Measurements from ENCODE around the gene GLRA1. TPM values are rescaled to one million over a fixed set of nuclear protein-coding genes. Genes with fewer than 3 reads are reported as not detected.

GLRA1 gene
- total and polyA plus RNA-seq, 2 donors from 2014 or later: not detected

DNA sequence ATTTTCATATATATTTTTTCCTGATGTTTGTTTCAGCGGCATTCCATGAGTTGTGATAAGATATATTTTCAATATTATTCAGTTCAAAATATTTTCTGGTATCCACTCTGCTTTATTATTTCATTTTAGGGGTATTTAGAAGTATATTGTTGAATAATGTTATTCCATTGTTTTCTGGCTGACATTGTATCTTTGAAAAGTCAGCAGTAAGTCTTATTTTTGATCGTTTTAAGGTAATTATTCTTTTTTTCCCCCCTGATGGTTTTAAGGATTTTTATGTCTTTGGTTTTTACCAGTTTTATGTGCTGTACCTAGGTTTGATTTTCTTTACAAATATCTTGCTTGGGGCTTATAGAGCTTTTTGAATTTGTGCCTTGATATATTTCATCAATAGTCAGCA, 6.6 kb upstream of the GLRA1 start:
- no peak overlapping the region for H3K9ac ChIP-seq (ENCODE audit: low read length in 3 of 3)
- H3K27me3 ChIP-seq (ENCODE audit: control insufficient read depth, insufficient read depth, low read length): no peaks in the 10 kb centered on the region
- H3K4me1 ChIP-seq (ENCODE audit: control insufficient read depth in 2 of 3, insufficient read depth in 2 of 3, low read depth in 1 of 3, low read length in 3 of 3): no peaks in the 10 kb centered on the region
- FAIRE-seq: no peak
- no peaks in the 10 kb centered on the region for H3K36me3 ChIP-seq (ENCODE audit: control insufficient read depth in 2 of 3, insufficient read depth in 3 of 3, low read length in 3 of 3)
- TF ChIP-seq CTCF (IDR thresholded peaks at IDR 0.05; ENCODE audit: borderline replicate concordance, extremely low read depth, insufficient read depth): no peak
- no peak overlapping the region for H3K27ac ChIP-seq (ENCODE audit: low read depth in 2 of 2, low read length in 2 of 2)
- no peak overlapping the region for H3K4me3 ChIP-seq (ENCODE audit: low read length in 3 of 3)
- no peak for DNase-seq
- intact Hi-C loops (cut with DNase I): no loop called here
- peaks cover 0 to 12% (median 0%) of the 10 kb centered on the region in 3 donors for H3K9me3 ChIP-seq (ENCODE audit: control insufficient read depth in 2 of 3, insufficient read depth in 1 of 3, low read length in 3 of 3)

GRCh38 chr5:151926188-151926587, 1.5 kb upstream of the GLRA1 start:
- DNase-seq: no peak
- no peaks in the 10 kb centered on the region for H3K27me3 ChIP-seq (ENCODE audit: control insufficient read depth, insufficient read depth, low read length)
- peaks cover 0 to 1% (median 0%) of the 10 kb centered on the region in 3 donors for H3K9me3 ChIP-seq (ENCODE audit: control insufficient read depth in 2 of 3, insufficient read depth in 1 of 3, low read length in 3 of 3)
- H3K36me3 ChIP-seq (ENCODE audit: control insufficient read depth in 2 of 3, insufficient read depth in 3 of 3, low read length in 3 of 3): no peaks in the 10 kb centered on the region
- no peak for TF ChIP-seq CTCF (IDR thresholded peaks at IDR 0.05; ENCODE audit: borderline replicate concordance, extremely low read depth, insufficient read depth)
- H3K4me3 ChIP-seq (ENCODE audit: low read length in 3 of 3): no peak overlapping the region
- intact Hi-C loops (cut with DNase I): no loop called here
- no peaks in the 10 kb centered on the region for H3K4me1 ChIP-seq (ENCODE audit: control insufficient read depth in 2 of 3, insufficient read depth in 2 of 3, low read depth in 1 of 3, low read length in 3 of 3)
- no peak overlapping the region for H3K9ac ChIP-seq (ENCODE audit: low read length in 3 of 3)
- no peak for FAIRE-seq
- no peak overlapping the region for H3K27ac ChIP-seq (ENCODE audit: low read depth in 2 of 2, low read length in 2 of 2)

- no peak for TF ChIP-seq CTCF (IDR thresholded peaks at IDR 0.05; ENCODE audit: borderline replicate concordance, extremely low read depth, insufficient read depth)
- H3K27ac ChIP-seq (ENCODE audit: low read depth in 2 of 2, low read length in 2 of 2): no peak overlapping the region
- H3K36me3 ChIP-seq (ENCODE audit: control insufficient read depth in 2 of 3, insufficient read depth in 3 of 3, low read length in 3 of 3): no peaks in the 10 kb centered on the region
- H3K4me1 ChIP-seq (ENCODE audit: control insufficient read depth in 2 of 3, insufficient read depth in 2 of 3, low read depth in 1 of 3, low read length in 3 of 3): no peaks in the 10 kb centered on the region
- H3K9ac ChIP-seq (ENCODE audit: low read length in 3 of 3): no peak overlapping the region
- intact Hi-C loops (cut with DNase I): no loop called here
- DNase-seq (no peak), FAIRE-seq (no peak)
- H3K4me3 ChIP-seq (ENCODE audit: low read length in 3 of 3): no peak overlapping the region
- H3K9me3 ChIP-seq (ENCODE audit: control insufficient read depth in 2 of 3, insufficient read depth in 1 of 3, low read length in 3 of 3): no peaks in the 10 kb centered on the region
- no peaks in the 10 kb centered on the region for H3K27me3 ChIP-seq (ENCODE audit: control insufficient read depth, insufficient read depth, low read length)
These were observed 689 bp upstream of the GLRA1 start for GRCh38 chr5:151925340-151925739.

GRCh38 chr5:151923866-151924476, 680 bp downstream of the GLRA1 start:
- Histone ChIP-seq H3K9me3 (ENCODE audit: control insufficient read depth in 2 of 3, insufficient read depth in 1 of 3, low read length in 3 of 3) (no peaks in the 10 kb centered on the region), H3K36me3 (ENCODE audit: control insufficient read depth in 2 of 3, insufficient read depth in 3 of 3, low read length in 3 of 3) (no peaks in the 10 kb centered on the region), H3K9ac (ENCODE audit: low read length in 3 of 3) (no peak overlapping the region), H3K4me3 (ENCODE audit: low read length in 3 of 3) (no peak overlapping the region), H3K27me3 (ENCODE audit: control insufficient read depth, insufficient read depth, low read length) (no peaks in the 10 kb centered on the region), H3K4me1 (ENCODE audit: control insufficient read depth in 2 of 3, insufficient read depth in 2 of 3, low read depth in 1 of 3, low read length in 3 of 3) (no peaks in the 10 kb centered on the region), H3K27ac (ENCODE audit: low read depth in 2 of 2, low read length in 2 of 2) (no peak overlapping the region)
- TF ChIP-seq CTCF (IDR thresholded peaks at IDR 0.05; ENCODE audit: borderline replicate concordance, extremely low read depth, insufficient read depth): no peak
- intact Hi-C loops (cut with DNase I): no loop called here
- no peak for FAIRE-seq
- DNase-seq: no peak
